Mesothelial cell of epicardium (in vitro differentiated cells): ENCODE measurements around the gene RARS1. TPM values are rescaled to one million over a fixed set of nuclear protein-coding genes. Genes with fewer than 3 reads are reported as not detected.

Experiments
- DNase-seq, 2 experiments: peaks; one replicate each; pipeline ENCODE4 v3.0.0; 2021; ENCODE audit warnings: low spot score in 2 of 2; ENCODE audit not compliant: unreplicated experiment in 2 of 2
- H3K27ac Mint-ChIP-seq: 2 replicates; pipeline ENCODE4 v1.8.0; 2021; ENCODE audit warnings: mixed read lengths
- H3K27me3 Mint-ChIP-seq: 2 replicates; pipeline ENCODE4 v1.8.0; 2021; ENCODE audit warnings: low read depth, mixed read lengths
- H3K36me3 Mint-ChIP-seq: 2 replicates; pipeline ENCODE4 v1.8.0; 2021; ENCODE audit warnings: mixed read lengths
- H3K4me1 Mint-ChIP-seq: 2 replicates; pipeline ENCODE4 v1.8.0; 2021; ENCODE audit warnings: mixed read lengths
- H3K4me3 Mint-ChIP-seq: 2 replicates; pipeline ENCODE4 v1.8.0; 2021; ENCODE audit warnings: mild to moderate bottlenecking, moderate library complexity, mixed read lengths
- H3K9me3 Mint-ChIP-seq: 2 replicates; pipeline ENCODE4 v1.8.0; 2021; ENCODE audit warnings: mixed read lengths
- total RNA-seq: library from RNA; stranded (reverse); gene quantifications from 3 replicates; pipeline ENCODE4 v1.2.1, GENCODE V29; 2021
- TF ChIP-seq, protein P1 (sequence below): fragments of 200-600 bp; sonication (generic); IDR thresholded peaks from one replicate; pipeline ENCODE4 v1.5.0; 2021; ENCODE audit warnings: antibody characterized with exemption; ENCODE audit not compliant: unreplicated experiment

RARS1 gene
- total RNA-seq, 1 donor from 2014 or later, result 98.2 TPM

DNA sequence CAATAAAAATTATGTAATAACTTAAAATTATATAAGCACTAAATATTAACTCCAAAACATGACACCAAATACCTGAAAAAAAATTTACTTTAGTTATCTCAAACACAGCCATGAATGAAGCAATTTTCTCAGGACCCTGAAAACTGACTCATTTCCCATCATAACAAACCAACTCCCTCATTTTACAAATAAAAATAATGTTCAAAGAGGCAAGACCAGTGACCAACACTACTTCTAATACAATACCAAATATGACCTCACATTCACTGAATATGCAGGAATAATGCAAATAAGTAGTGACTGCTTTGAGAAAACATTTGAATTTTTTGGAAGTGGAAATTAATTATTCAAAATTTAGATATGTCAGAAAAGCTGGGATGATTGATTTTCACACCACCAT is 64.4 kb downstream of the RARS1 start:
- H3K27ac Mint-ChIP-seq, result no peak overlapping the region
- H3K4me3 Mint-ChIP-seq, result no peak overlapping the region
- H3K4me1 Mint-ChIP-seq, result no peaks in the 10 kb centered on the region
- H3K36me3 Mint-ChIP-seq, result peaks cover 44% of the 10 kb centered on the region
- H3K9me3 Mint-ChIP-seq, result no peaks in the 10 kb centered on the region
- TF ChIP-seq, protein P1, sequence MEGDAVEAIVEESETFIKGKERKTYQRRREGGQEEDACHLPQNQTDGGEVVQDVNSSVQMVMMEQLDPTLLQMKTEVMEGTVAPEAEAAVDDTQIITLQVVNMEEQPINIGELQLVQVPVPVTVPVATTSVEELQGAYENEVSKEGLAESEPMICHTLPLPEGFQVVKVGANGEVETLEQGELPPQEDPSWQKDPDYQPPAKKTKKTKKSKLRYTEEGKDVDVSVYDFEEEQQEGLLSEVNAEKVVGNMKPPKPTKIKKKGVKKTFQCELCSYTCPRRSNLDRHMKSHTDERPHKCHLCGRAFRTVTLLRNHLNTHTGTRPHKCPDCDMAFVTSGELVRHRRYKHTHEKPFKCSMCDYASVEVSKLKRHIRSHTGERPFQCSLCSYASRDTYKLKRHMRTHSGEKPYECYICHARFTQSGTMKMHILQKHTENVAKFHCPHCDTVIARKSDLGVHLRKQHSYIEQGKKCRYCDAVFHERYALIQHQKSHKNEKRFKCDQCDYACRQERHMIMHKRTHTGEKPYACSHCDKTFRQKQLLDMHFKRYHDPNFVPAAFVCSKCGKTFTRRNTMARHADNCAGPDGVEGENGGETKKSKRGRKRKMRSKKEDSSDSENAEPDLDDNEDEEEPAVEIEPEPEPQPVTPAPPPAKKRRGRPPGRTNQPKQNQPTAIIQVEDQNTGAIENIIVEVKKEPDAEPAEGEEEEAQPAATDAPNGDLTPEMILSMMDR, result no peak
- DNase-seq, result no peak
- H3K27me3 Mint-ChIP-seq, result no peaks in the 10 kb centered on the region

DNA sequence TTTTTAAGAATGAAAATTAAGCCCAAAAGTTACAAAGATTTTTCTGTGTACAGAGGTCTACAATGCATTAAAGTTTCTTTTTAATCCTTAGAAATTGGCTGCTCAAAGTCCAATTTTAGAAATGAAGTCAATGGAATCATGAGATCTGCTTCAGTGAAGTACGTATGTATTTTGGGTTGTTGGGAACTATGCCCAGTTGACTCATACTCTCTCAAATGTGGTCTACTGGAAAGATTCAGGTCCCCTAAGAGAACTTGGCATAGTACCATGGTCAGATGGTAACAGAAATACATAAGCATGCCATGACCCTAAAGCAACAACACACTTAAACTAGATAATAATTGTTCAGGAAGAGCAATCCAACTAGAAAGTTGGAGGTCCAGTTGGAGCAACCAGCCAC is 65.9 kb downstream of the RARS1 start:
- Mint-ChIP-seq H3K4me3 (no peak overlapping the region), H3K27ac (no peak overlapping the region), H3K36me3 (peaks cover 49% of the 10 kb centered on the region), H3K4me1 (no peaks in the 10 kb centered on the region), H3K9me3 (no peaks in the 10 kb centered on the region), H3K27me3 (no peaks in the 10 kb centered on the region)
- DNase-seq, result no peak
- TF ChIP-seq, protein P1, result no peak

DNA sequence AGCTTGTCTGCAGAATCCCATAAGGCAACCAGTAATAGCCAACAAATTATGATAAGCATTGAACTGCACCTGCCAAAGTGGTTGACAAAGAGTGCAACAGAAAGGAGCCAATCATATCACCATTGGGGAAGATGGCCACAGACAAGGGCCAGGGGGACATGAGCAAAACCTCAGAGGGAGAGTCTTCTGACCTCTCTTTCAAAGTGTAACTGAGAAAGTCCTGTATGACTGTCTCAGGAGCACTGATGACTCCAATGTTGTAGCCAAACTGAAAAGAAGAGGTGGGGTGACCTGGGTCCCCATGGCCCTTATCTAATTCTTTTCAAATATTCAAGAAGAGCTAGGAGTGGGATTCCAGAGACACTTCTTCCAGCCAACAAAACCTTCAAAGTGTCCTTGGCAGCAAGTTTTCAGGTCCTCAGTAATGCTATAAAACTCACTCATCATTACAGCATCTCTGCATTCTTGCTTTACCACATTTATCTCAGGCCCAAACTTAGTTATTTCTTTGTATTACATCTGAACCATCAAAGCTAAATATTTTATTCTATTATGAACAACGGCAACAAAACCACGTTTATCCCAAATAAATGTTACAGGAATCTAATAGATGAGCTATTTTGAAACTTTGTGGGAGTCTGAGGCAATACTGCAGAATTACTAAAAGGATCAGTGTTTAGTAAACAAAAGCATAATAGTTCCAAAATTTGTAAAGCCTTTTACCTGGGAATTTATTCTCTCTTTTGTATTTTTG is 67.3 kb downstream of the RARS1 start:
- no peaks in the 10 kb centered on the region for H3K9me3 Mint-ChIP-seq
- no peaks in the 10 kb centered on the region for H3K4me1 Mint-ChIP-seq
- H3K36me3 Mint-ChIP-seq, result peaks cover 49% of the 10 kb centered on the region
- H3K27ac Mint-ChIP-seq, result no peak overlapping the region
- no peak for DNase-seq
- TF ChIP-seq, protein P1, result no peak
- no peaks in the 10 kb centered on the region for H3K27me3 Mint-ChIP-seq
- no peak overlapping the region for H3K4me3 Mint-ChIP-seq

DNA sequence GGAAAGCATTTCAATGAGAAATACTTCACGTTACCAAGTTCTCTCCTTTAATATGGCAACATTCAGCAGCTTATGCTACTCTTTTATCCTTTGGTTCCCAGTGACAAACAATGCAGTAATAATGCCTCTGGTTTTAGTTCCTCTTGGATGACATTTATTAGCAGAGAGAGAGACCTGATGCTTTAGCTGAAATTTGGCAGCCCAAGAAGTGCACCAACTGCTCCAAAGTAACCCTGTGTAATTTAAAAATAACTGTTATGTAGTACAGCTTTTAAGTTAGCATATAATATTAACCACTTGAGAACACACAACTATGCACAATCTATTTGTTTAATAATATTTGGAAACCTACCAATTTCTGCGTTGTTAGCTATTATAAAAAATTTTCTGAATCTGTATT is 71.1 kb downstream of the RARS1 start:
- TF ChIP-seq, protein P1, result no peak
- no peak for DNase-seq
- Mint-ChIP-seq H3K27ac (no peak overlapping the region), H3K36me3 (peaks cover 44% of the 10 kb centered on the region), H3K4me1 (no peaks in the 10 kb centered on the region), H3K27me3 (no peaks in the 10 kb centered on the region), H3K9me3 (no peaks in the 10 kb centered on the region), H3K4me3 (no peak overlapping the region)

DNA sequence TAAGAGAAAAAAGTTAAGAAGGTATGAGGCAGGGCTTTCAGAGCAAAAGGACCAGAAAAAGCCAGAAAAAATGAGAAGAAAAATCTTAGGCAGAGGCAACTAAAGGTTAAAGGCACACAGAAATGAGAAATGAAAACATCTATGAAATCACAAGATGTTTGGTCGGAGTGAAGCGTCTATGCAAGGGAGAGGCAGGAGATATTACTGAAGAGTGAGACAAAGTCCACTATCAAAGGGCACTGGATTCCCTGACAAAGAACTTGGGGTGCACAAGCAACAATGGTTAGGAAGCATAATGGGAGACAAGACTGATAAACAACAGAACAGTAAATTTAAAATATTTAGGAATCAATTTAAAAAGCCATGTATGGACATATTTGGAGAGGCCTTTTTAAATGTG is 76.0 kb downstream of the RARS1 start:
- no peak for DNase-seq
- H3K27ac Mint-ChIP-seq, result no peak overlapping the region
- H3K9me3 Mint-ChIP-seq, result no peaks in the 10 kb centered on the region
- no peak overlapping the region for H3K4me3 Mint-ChIP-seq
- no peaks in the 10 kb centered on the region for H3K27me3 Mint-ChIP-seq
- TF ChIP-seq, protein P1, result no peak
- no peaks in the 10 kb centered on the region for H3K4me1 Mint-ChIP-seq
- peaks cover 29% of the 10 kb centered on the region for H3K36me3 Mint-ChIP-seq

DNA sequence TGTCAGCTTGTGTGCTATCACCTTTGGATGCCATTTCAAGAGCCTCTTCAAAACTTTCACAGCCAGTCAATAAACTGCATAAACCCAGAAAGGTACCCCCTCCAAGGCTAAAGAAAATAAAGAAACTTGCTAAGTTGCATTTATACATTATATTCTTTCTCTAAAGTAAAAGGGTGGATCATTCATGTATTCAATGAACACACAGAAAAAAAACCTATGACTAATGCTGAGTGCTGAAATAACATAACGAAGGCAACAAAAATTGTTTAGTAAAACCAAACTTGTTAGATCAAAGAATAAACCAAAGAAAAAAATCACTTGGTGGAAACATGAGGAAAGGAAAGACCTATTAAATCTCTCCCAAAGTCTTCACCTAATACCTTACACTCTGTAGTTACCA is 77.7 kb downstream of the RARS1 start:
- Mint-ChIP-seq H3K9me3 (no peaks in the 10 kb centered on the region), H3K27me3 (no peaks in the 10 kb centered on the region), H3K4me3 (no peak overlapping the region), H3K36me3 (peaks cover 32% of the 10 kb centered on the region), H3K4me1 (no peaks in the 10 kb centered on the region), H3K27ac (peak overlapping the region; percentile 43)
- DNase-seq, result no peak
- TF ChIP-seq, protein P1, result no peak
